OCI-LY7 (cell line): ENCODE results near the gene SHCBP1.

Experiments
- CTCF ChIP-seq: fragments of 200-600 bp; sonication (generic); conservative IDR thresholded peaks from 2 replicates; pipeline ENCODE4 v1.5.1; 2014; ENCODE audit warnings: mild to moderate bottlenecking, antibody characterized with exemption, low read length, moderate library complexity, mixed read lengths
- EZH2phosphoT487 ChIP-seq: fragments of 200-600 bp; sonication (generic); IDR thresholded peaks from 2 replicates; pipeline ENCODE4 v1.6.1; 2018; ENCODE audit warnings: low read depth, borderline replicate concordance, mild to moderate bottlenecking, mixed run types, antibody characterized with exemption, low read length, moderate library complexity, mixed read lengths

- TF ChIP-seq CTCF (no peak), EZH2phosphoT487 (no peak)
These were observed 18.1 kb upstream of the SHCBP1 start for GRCh38 chr16:46638947-46639925.
